ENCODE measurements around the gene KCNK17. TPM values are rescaled to one million over a fixed set of nuclear protein-coding genes. Genes with fewer than 3 reads are reported as not detected.
A peak's percentile ranks its signal among the peaks of the same experiment; 100 is the strongest.

KCNK17 gene
- total RNA-seq: under 1 TPM in 4 of 10 donors, not detected in 6; 0.13 to 0.39 (median 0.17) TPM
- under 1 TPM; 0.20 to 0.37 TPM for polyA plus RNA-seq
- long read RNA-seq, donor 1: 0 reads
- long read RNA-seq, donor 2: 0 reads
- long read RNA-seq, donor 3: 0 reads

GRCh38 chr6:39314273-39314795 lies at the start of gene KCNK17:
TSS of gene KCNK17 (minus strand) at chr6:39314419. CDS start at chr6:39314320, 99 bp downstream.
- H3K4me3 ChIP-seq: peak within 1 kb of the TSS; percentile 6 to 44 (median 32)
- H3K4me1 ChIP-seq: peaks cover 4 to 17% (median 15%) of the 10 kb centered on the region in 9 donors
- H3K9me3 ChIP-seq: no peaks in the 10 kb centered on the region
- no peak within 1 kb of the TSS for H3K27ac ChIP-seq
- H3K27me3 ChIP-seq: peaks cover 0 to 58% (median 53%) of the 10 kb centered on the region in 7 donors
- peak in 1 of 8 donors; percentile 29 for ATAC-seq
- WGBS, 2 donors: 13 to 30% methylated on average over 16 to 28 of the region's 28 CpGs
- DNase-seq: no peak
- H3K36me3 ChIP-seq: no peaks in the 10 kb centered on the region
- intact Hi-C loops (cut with DNase I): loop anchor here in 7 of 10 donors (5.0 kb wide), 4 partner anchors 227 to 447 kb away; no protein-coding TSS in a partner anchor
- TF ChIP-seq CTCF (IDR thresholded peaks at IDR 0.05): no peak

GRCh38 chr6:39363280-39363679 lies 49.1 kb upstream of the KCNK17 start:
- ATAC-seq: no peak
- DNase-seq: no peak

GRCh38 chr6:39362487-39362865 lies 48.3 kb upstream of the KCNK17 start:
- 31 to 36% methylated on average over 3 of the region's 3 CpGs for WGBS, 2 donors
- ATAC-seq: peak in 1 of 8 donors; percentile 20
- no peaks in the 10 kb centered on the region for H3K9me3 ChIP-seq
- peaks cover 0 to 15% (median 6%) of the 10 kb centered on the region in 9 donors for H3K4me1 ChIP-seq
- H3K36me3 ChIP-seq: no peaks in the 10 kb centered on the region
- no peaks in the 10 kb centered on the region for H3K27me3 ChIP-seq
- TF ChIP-seq CTCF (IDR thresholded peaks at IDR 0.05): no peak
- DNase-seq: no peak
- H3K27ac ChIP-seq: no peak overlapping the region
- no peak overlapping the region for H3K4me3 ChIP-seq
- intact Hi-C loops (cut with DNase I): loop anchor here in 4 of 10 donors (5.0 to 10.0 kb wide), 3 partner anchors 530 to 1662 kb away; no protein-coding TSS in a partner anchor

More at GRCh38 chr6:39363280-39363679, 49.1 kb upstream of the KCNK17 start:
- Histone ChIP-seq H3K27ac (no peak overlapping the region), H3K27me3 (no peaks in the 10 kb centered on the region), H3K9me3 (no peaks in the 10 kb centered on the region), H3K4me1 (peaks cover 0 to 9% (median 5%) of the 10 kb centered on the region in 9 donors), H3K4me3 (no peak overlapping the region), H3K36me3 (no peaks in the 10 kb centered on the region)
- intact Hi-C loops (cut with DNase I): loop anchor here in 4 of 10 donors (5.0 to 10.0 kb wide), 3 partner anchors 529 to 1662 kb away; no protein-coding TSS in a partner anchor
- no peak for TF ChIP-seq CTCF (IDR thresholded peaks at IDR 0.05)
- 74 to 84% methylated on average over 8 of the region's 8 CpGs for WGBS, 2 donors

GRCh38 chr6:39361657-39362486 lies 47.7 kb upstream of the KCNK17 start:
- Histone ChIP-seq H3K4me1 (peaks cover 0 to 15% (median 6%) of the 10 kb centered on the region in 9 donors), H3K36me3 (no peaks in the 10 kb centered on the region), H3K4me3 (no peak overlapping the region), H3K9me3 (no peaks in the 10 kb centered on the region), H3K27ac (no peak overlapping the region), H3K27me3 (no peaks in the 10 kb centered on the region)
- peak; percentile 65 to 87 (median 80) for ATAC-seq
- DNase-seq: peak; percentile 48 to 56
- intact Hi-C loops (cut with DNase I): loop anchor here in 4 of 10 donors (5.0 to 10.0 kb wide), 3 partner anchors 530 to 1663 kb away; no protein-coding TSS in a partner anchor
- TF ChIP-seq CTCF (IDR thresholded peaks at IDR 0.05): peak; percentile 68 to 84 (median 78)
- 35 to 37% methylated on average over 21 of the region's 21 CpGs for WGBS, 2 donors
